ENCODE measurements around the gene PPA1.
"Not testable (repeated sequence)": the region's sequence is repeated elsewhere in the genome, so short reads cannot be mapped to it uniquely, and the experiment has no call there.

Gene PPA1

DNA sequence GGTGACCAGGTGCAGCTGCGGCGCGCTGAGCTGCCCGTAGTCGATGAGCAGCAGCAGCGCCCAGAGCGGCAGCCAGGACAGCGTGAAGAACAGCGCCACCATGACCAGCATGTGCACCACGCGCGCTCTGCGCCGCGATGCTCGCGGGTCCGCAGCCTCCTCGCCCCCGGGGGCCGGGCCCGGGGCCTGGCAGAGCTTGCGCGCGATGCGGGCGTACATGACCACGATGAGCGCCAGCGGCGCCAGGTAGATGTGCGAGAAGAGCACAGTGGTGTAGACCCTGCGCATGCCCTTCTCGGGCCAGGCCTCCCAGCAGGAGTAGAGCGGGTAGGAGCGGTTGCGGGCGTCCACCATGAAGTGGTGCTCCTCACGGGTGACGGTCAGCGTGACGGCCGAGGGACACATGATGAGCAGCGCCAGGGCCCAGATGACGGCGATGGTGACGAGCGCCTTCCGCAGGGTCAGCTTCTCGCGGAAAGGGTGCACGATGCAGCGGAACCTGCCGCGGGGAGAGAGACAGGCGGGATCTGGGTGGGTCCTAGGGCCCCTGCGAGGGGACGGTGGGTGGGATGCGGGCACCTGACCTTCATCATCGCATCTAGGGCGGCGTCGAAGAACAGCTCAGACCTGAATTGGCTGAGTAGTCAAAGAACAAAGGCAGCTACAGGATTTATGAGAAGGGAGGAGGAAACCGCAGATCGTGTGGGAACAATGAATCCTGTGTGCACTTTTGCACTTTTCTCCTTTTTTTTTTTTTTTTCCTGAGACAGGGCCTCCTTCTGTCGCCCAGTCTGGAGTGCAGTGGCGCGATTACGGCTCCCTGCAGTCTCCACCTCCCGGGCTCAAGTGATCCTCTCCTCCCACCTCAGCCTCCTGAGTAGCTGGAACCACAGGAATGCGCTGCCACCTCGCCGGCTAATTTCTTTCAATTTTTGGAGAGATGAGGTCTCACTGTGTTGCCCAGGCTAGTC, 22.4 kb upstream of the PPA1 start:
- TF ChIP-seq, protein P1, sequence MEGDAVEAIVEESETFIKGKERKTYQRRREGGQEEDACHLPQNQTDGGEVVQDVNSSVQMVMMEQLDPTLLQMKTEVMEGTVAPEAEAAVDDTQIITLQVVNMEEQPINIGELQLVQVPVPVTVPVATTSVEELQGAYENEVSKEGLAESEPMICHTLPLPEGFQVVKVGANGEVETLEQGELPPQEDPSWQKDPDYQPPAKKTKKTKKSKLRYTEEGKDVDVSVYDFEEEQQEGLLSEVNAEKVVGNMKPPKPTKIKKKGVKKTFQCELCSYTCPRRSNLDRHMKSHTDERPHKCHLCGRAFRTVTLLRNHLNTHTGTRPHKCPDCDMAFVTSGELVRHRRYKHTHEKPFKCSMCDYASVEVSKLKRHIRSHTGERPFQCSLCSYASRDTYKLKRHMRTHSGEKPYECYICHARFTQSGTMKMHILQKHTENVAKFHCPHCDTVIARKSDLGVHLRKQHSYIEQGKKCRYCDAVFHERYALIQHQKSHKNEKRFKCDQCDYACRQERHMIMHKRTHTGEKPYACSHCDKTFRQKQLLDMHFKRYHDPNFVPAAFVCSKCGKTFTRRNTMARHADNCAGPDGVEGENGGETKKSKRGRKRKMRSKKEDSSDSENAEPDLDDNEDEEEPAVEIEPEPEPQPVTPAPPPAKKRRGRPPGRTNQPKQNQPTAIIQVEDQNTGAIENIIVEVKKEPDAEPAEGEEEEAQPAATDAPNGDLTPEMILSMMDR (conservative IDR thresholded peaks at IDR 0.05; ENCODE audit: low read depth, low read length) = peak; percentile 20
- DNase-seq (ENCODE audit: low read depth) = no peak
- peak overlapping the region; percentile 22 for H3K4me3 ChIP-seq (ENCODE audit: low read depth, low read length)

DNA sequence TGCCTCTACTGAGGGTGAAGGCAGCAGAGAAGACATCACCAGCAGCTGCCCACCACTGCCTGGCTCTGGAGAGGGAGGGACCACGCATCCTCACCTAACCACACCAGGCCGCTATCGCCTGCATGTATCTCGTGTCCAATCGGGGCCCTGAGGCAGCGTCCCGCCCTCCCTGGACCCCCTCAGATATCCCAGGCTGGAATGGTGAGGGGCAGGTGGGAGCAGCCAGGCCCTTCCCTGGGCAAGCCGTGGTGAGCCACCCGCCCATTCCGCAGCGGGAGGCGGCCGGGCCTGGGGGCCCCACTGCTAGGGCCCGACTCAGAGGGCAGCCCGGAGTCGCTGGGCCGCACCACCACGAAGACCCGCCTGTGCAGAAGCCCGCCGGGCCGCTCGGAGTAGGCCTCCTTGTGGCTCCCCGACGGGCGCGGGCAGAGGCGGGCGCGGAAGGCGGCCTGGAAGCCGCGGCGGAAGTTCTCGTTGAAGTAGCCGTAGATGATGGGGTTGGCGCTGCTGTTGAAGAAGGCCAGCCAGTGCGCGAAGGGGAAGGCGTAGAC, 21.6 kb upstream of the PPA1 start:
- DNase-seq (ENCODE audit: low read depth) = no peak
- TF ChIP-seq, protein P1 (conservative IDR thresholded peaks at IDR 0.05; ENCODE audit: low read depth, low read length) = no peak
- H3K4me3 ChIP-seq (ENCODE audit: low read depth, low read length) = no peak overlapping the region

DNA sequence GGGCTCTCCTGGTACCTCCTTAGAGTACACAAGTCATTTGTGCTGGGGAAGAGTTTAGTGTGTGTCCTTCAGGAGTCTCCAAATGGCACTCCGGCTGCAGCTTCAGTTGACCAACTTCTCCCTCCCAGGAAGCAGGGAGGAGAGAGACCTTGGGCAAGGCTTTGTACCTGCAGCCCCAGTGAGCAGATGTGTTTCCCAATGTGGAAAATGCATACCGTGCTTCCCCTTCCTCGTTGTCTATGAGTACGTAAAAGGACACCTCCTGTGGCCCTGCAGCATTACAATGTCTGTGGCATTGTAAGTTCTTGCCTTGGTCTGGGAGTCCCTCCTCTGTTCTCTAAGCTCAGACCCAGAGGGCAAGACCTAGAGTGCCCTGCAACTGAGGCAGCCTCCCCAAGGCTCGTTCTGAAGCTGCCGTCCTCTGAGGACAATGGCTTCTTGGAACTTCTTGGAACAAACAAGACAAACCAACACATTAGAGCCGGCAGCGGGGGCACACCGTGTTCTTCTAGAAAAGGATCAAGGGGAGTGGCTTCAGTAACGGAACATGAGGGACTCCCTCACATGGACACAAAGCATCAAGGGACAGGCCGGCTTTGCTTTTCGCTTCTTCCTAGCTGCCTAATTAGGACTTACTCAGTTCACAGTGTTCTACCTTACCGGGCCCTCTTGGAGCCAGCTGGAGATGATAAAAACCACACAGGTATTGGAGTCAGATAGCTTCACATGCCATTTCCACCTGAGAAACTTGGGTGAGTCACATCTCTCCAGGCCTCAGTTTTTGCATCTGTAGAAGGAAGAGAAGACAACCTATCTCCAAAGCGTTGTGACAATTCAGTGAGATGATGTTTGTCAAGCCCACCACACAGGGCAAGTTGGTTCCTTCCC, 20.9 kb upstream of the PPA1 start:
- no peak for DNase-seq (ENCODE audit: low read depth)
- TF ChIP-seq, protein P1 (conservative IDR thresholded peaks at IDR 0.05; ENCODE audit: low read depth, low read length) = no peak
- no peak overlapping the region for H3K4me3 ChIP-seq (ENCODE audit: low read depth, low read length)

DNA sequence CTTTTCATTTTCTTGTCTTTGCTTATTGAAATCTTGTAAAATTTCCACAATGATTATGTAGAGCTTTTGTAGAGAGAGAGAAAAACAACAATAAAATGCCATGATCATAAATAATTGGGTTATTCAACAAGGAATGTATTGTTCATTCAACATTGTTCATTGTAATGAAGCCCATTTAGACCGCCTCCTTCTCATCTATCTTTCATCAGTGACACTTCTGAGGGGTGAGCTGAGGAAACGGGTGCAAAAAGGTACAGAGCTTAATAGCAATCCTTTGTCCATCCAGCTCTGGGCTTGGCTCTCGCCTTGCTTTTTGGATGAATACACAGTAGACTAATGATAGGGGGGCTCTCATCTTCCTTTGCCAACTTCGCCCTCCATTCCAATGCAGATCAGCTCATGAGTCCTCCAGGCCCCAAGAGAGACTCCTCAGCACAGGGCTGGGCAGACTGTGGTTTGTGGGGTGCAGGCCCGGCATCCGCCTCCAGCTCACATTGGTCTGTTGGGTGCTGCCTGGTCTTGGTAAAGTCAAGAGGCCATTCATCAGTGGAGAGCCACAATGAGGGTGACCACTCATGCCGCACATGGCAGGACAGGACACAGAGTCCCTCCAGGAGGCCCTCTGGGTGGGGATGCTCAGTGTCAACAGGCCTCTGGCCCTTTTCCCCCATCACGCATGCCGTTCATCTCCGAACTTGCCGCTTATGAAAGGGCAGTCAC, 17.9 kb upstream of the PPA1 start:
- TF ChIP-seq, protein P1 (conservative IDR thresholded peaks at IDR 0.05; ENCODE audit: low read depth, low read length) = no peak
- no peak overlapping the region for H3K4me3 ChIP-seq (ENCODE audit: low read depth, low read length)
- no peak for DNase-seq (ENCODE audit: low read depth)

DNA sequence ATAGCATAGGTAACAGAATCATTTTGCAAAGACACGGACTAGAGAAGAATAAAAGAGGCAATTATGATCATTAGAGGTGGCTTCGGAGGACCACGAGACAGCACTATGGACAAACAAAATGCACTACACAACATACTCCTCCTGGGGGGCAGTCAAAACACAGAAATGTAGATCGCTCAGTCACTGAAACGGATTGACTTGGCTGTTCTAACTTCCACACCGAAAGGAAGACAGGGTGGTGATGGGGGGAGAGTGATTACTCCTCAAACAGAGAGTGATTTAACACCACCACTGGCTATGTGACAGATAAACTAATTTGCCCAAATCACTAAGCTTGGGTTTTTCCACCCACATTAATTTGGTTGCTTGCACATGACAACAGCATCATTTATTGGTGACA, 14.1 kb upstream of the PPA1 start:
- H3K4me3 ChIP-seq (ENCODE audit: low read depth, low read length) = no peak overlapping the region
- DNase-seq (ENCODE audit: low read depth) = no peak
- TF ChIP-seq, protein P1 (conservative IDR thresholded peaks at IDR 0.05; ENCODE audit: low read depth, low read length) = no peak

DNA sequence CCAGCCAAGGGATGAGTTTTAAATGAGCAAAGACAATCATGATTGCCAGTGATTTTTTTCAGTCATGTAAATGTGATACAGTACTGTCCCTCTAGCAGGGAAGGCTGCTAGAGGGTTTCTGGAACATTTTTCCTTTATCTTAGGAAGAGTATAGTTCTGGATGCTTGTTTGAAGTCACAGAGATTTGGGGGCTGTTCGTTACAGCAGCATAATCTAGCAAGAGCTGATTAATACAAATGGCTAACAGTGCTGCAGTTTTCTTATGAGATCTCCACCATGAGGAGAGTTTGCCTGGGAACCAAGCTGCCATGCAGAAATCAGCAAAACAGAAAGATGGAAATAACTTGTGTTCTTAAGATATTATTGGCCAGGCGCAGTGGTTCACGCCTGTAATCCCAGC, 7.9 kb upstream of the PPA1 start:
- DNase-seq (ENCODE audit: low read depth) = no peak
- H3K4me3 ChIP-seq (ENCODE audit: low read depth, low read length) = no peak overlapping the region
- TF ChIP-seq, protein P1 (conservative IDR thresholded peaks at IDR 0.05; ENCODE audit: low read depth, low read length) = no peak

DNA sequence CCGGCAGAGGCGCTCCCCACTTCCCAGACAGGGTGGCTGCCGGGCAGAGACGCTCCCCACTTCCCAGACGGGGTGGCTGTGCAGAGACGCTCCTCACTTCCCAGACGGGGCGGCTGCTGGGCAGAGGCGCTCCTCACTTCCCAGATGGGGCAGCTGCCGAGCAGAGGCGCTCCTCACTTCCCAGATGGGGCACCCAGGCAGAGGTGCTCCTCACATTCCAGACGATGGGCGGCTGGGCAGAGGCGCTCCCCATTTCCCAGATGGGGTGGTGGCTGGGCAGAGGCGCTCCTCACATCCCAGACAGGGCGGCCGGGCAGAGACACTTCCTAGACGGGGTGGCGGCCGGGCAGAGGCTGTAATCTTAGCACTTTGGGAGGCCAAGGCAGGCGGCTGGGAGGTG, 6.8 kb upstream of the PPA1 start:
- DNase-seq (ENCODE audit: low read depth); H3K4me3 ChIP-seq (ENCODE audit: low read depth, low read length): not testable (repeated sequence)

DNA sequence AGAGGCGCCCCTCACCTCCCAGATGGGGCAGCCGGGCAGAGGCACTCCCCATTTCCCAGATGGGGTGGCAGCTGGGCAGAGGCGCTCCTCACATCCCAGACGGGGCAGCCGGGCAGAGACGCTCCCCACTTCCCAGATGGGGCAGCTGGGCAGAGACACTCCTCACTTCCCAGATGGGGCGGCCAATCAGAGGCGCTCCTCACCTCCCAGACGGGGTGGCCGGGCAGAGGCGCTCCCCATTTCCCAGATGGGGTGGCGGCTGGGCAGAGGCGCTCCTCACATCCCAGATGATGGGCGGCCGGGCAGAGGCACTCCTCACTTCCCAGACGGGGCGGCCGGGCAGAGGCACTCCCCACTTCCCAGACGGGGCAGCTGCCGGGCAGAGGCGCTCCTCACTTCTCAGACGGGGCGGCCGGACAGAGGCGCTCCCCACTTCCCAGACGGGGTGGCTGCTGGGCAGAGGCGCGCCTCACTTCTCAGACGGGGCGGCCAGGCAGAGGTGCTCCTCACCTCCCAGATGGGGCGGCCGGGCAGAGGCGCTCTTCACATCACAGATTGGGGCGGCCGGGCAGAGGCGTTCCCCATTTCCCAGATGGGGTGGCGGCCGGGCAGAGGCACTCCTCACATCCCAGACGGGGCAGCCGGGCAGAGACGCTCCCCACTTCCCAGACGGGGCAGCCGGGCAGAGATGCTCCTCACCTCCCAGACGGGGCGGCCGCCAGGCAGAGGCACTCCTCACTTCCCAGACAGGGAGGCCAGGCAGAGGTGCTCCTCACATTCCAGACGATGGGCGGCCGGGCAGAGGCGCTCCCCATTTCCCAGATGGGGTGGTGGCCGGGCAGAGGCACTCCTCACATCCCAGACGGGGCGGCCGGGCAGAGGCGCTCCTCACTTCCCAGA, 6.1 kb upstream of the PPA1 start:
- not testable (repeated sequence) for H3K4me3 ChIP-seq (ENCODE audit: low read depth, low read length); DNase-seq (ENCODE audit: low read depth)

DNA sequence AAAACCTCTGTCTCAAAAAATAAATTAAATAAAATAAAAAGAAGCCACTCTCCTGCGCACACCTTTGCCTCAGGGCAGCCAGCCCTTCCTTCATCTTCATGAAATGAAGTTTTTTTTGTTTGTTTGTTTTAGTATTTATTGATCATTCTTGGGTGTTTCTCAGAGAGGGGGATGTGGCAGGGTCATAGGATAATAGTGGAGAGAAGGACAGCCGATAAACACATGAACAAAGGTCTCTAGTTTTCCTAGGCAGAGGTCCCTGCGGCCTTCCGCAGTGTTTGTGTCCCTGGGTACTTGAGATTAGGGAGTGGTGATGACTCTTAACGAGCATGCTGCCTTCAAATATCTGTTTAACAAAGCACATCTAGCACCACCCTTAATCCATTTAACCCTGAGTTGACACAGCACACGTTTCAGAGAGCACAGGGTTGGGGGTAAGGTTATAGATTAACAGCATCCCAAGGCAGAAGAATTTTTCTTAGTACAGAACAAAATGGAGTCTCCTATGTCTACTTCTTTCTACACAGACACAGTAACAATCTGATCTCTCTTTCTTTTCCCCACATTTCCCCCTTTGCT, 4.8 kb upstream of the PPA1 start:
- not testable (repeated sequence) for DNase-seq (ENCODE audit: low read depth)

More for the DNA sequence above, 4.8 kb upstream of the PPA1 start:
- not testable (repeated sequence) for H3K4me3 ChIP-seq (ENCODE audit: low read depth, low read length)
